Mesenchymal stem cell (in vitro differentiated cells and primary cell): ENCODE measurements around the gene FUS.

ENCODE experiments used
- DNase-seq: peaks from one replicate; pipeline ENCODE4 v3.0.0-alpha.2; 2013
- H2AFZ ChIP-seq: one replicate; pipeline ENCODE4 v1.6.1; 2013; ENCODE audit warnings: low read depth, mild to moderate bottlenecking, control low read depth, inconsistent platforms, low read length, moderate library complexity
- H2AK5ac ChIP-seq: 2 replicates; pipeline ENCODE4 v1.6.1; 2013; ENCODE audit warnings: low read length, moderate library complexity, mild to moderate bottlenecking, inconsistent platforms; ENCODE audit not compliant: severe bottlenecking
- H2BK120ac ChIP-seq: one replicate; pipeline ENCODE4 v1.6.1; 2013; ENCODE audit warnings: low read depth, mild to moderate bottlenecking, inconsistent platforms, low read length, moderate library complexity
- H2BK12ac ChIP-seq, 2 experiments: one replicate each; pipeline ENCODE4 v1.6.1; 2013; ENCODE audit warnings: inconsistent platforms in 2 of 2, low read length in 2 of 2, mild to moderate bottlenecking in 2 of 2, moderate library complexity in 2 of 2, control low read depth in 1 of 2
- H2BK15ac ChIP-seq: one replicate; pipeline ENCODE4 v1.6.1; 2013; ENCODE audit warnings: mild to moderate bottlenecking, low read depth, inconsistent platforms; ENCODE audit not compliant: poor library complexity, severe bottlenecking
- H2BK5ac ChIP-seq: 2 replicates; pipeline ENCODE4 v1.6.1; 2013; ENCODE audit warnings: low read depth, mild to moderate bottlenecking, low read length, control low read depth, inconsistent platforms; ENCODE audit not compliant: poor library complexity, severe bottlenecking
- H3K14ac ChIP-seq, 2 experiments: one replicate each; pipeline ENCODE4 v1.6.1; 2013; ENCODE audit warnings: inconsistent platforms in 2 of 2, low read length in 2 of 2, control low read depth in 1 of 2, mild to moderate bottlenecking in 1 of 2, moderate library complexity in 1 of 2
- H3K18ac ChIP-seq, 2 experiments: one replicate each; pipeline ENCODE4 v1.6.1; 2013; ENCODE audit warnings: inconsistent platforms in 2 of 2, low read length in 2 of 2, control low read depth in 1 of 2, low read depth in 1 of 2, mild to moderate bottlenecking in 1 of 2
- H3K23ac ChIP-seq, 2 experiments: one replicate each; pipeline ENCODE4 v1.6.1; 2013; ENCODE audit warnings: inconsistent platforms in 2 of 2, low read length in 2 of 2, mild to moderate bottlenecking in 2 of 2, moderate library complexity in 2 of 2, control low read depth in 1 of 2
- H3K27ac ChIP-seq: 2 replicates; pipeline ENCODE4 v1.5.1; 2013; ENCODE audit warnings: mild to moderate bottlenecking, moderate library complexity, low read length, control low read depth, inconsistent platforms; ENCODE audit not compliant: poor library complexity, severe bottlenecking
- H3K27me3 ChIP-seq, 2 experiments: 2 replicates each; pipeline versions ENCODE4 v1.6.1 to v1.7.0; 2013; ENCODE audit warnings: low read length in 2 of 2, mild to moderate bottlenecking in 2 of 2, moderate library complexity in 2 of 2, control low read depth in 1 of 2, inconsistent platforms in 1 of 2; ENCODE audit not compliant: control insufficient read depth in 1 of 2, insufficient read depth in 1 of 2
- H3K36me3 ChIP-seq, 2 experiments: 2 replicates each; pipeline versions ENCODE4 v1.6.1 to v1.7.0; 2013; ENCODE audit warnings: low read length in 2 of 2, control low read depth in 1 of 2, inconsistent platforms in 1 of 2, low read depth in 1 of 2, mild to moderate bottlenecking in 1 of 2; ENCODE audit not compliant: insufficient read depth in 2 of 2, control insufficient read depth in 1 of 2
- H3K4ac ChIP-seq, 2 experiments: one replicate each; pipeline ENCODE4 v1.6.1; 2013; ENCODE audit warnings: inconsistent platforms in 2 of 2, low read length in 2 of 2, mild to moderate bottlenecking in 2 of 2, moderate library complexity in 2 of 2, control low read depth in 1 of 2, low read depth in 1 of 2
- H3K4me1 ChIP-seq: 2 replicates; pipeline ENCODE4 v1.6.1; 2013; ENCODE audit warnings: low read depth, low read length, control low read depth; ENCODE audit not compliant: control insufficient read depth, insufficient read depth
- H3K4me2 ChIP-seq: 2 replicates; pipeline ENCODE4 v1.6.1; 2013; ENCODE audit warnings: low read length, mild to moderate bottlenecking, inconsistent platforms; ENCODE audit not compliant: poor library complexity, severe bottlenecking
- H3K4me3 ChIP-seq, 2 experiments: 2 replicates each; pipeline versions ENCODE4 v1.5.1 to v1.7.0; 2013; ENCODE audit warnings: low read length in 2 of 2, mild to moderate bottlenecking in 2 of 2, control low read depth in 1 of 2, low read depth in 1 of 2; ENCODE audit not compliant: insufficient read depth in 1 of 2
- H3K79me1 ChIP-seq: replicated peaks from 2 replicates; pipeline ENCODE4 v1.6.1; 2013; ENCODE audit warnings: mild to moderate bottlenecking, control low read depth, low read length, inconsistent platforms; ENCODE audit not compliant: poor library complexity, severe bottlenecking
- H3K9ac ChIP-seq: 2 replicates; pipeline ENCODE4 v1.7.0; 2013; ENCODE audit warnings: mild to moderate bottlenecking, low read length, moderate library complexity
- H3K9me3 ChIP-seq: 2 replicates; pipeline ENCODE4 v1.7.0; 2013; ENCODE audit warnings: mild to moderate bottlenecking, low read length; ENCODE audit not compliant: control insufficient read depth
- H4K8ac ChIP-seq: one replicate; pipeline ENCODE4 v1.6.1; 2013; ENCODE audit warnings: inconsistent platforms, mild to moderate bottlenecking, low read length, moderate library complexity
- H4K91ac ChIP-seq: one replicate; pipeline ENCODE4 v1.6.1; 2013; ENCODE audit warnings: mild to moderate bottlenecking, low read length, inconsistent platforms
- WGBS: methylation state at CpG from one replicate; pipeline ENCODE4 v1.1.7; 2013; ENCODE audit warnings: mixed read lengths; 5-methylcytosine and 5-hydroxymethylcytosine counted together

Gene FUS

GRCh38 chr16:31182391-31182790 is 2.5 kb downstream of the FUS start:
- 63% methylated on average over 7 of the region's 7 CpGs for WGBS
- H4K8ac ChIP-seq: no peak overlapping the region
- peak overlapping the region in 1 of 2 experiments; percentile 94 for H3K4me3 ChIP-seq
- H3K9me3 ChIP-seq: no peaks in the 10 kb centered on the region
- H2BK5ac ChIP-seq: no peak overlapping the region
- H4K91ac ChIP-seq: no peak overlapping the region
- peak overlapping the region; percentile 97 for H3K4me2 ChIP-seq
- no peaks in the 10 kb centered on the region for H3K27me3 ChIP-seq
- H3K36me3 ChIP-seq: peaks cover 34 to 50% of the 10 kb centered on the region in 2 experiments
- H3K9ac ChIP-seq: peak overlapping the region; percentile 95
- H2BK120ac ChIP-seq: no peak overlapping the region
- peaks cover 9% of the 10 kb centered on the region for H3K79me1 ChIP-seq
- no peak overlapping the region for H3K4ac ChIP-seq
- no peak overlapping the region for H3K27ac ChIP-seq
- DNase-seq: no peak
- peaks cover 16% of the 10 kb centered on the region for H3K4me1 ChIP-seq
- no peak overlapping the region for H2BK15ac ChIP-seq
- no peak overlapping the region for H3K14ac ChIP-seq
- H2AK5ac ChIP-seq: no peak overlapping the region
- no peak overlapping the region for H2AFZ ChIP-seq
- H3K23ac ChIP-seq: no peak overlapping the region
- H3K18ac ChIP-seq: no peak overlapping the region
- no peak overlapping the region for H2BK12ac ChIP-seq

DNA sequence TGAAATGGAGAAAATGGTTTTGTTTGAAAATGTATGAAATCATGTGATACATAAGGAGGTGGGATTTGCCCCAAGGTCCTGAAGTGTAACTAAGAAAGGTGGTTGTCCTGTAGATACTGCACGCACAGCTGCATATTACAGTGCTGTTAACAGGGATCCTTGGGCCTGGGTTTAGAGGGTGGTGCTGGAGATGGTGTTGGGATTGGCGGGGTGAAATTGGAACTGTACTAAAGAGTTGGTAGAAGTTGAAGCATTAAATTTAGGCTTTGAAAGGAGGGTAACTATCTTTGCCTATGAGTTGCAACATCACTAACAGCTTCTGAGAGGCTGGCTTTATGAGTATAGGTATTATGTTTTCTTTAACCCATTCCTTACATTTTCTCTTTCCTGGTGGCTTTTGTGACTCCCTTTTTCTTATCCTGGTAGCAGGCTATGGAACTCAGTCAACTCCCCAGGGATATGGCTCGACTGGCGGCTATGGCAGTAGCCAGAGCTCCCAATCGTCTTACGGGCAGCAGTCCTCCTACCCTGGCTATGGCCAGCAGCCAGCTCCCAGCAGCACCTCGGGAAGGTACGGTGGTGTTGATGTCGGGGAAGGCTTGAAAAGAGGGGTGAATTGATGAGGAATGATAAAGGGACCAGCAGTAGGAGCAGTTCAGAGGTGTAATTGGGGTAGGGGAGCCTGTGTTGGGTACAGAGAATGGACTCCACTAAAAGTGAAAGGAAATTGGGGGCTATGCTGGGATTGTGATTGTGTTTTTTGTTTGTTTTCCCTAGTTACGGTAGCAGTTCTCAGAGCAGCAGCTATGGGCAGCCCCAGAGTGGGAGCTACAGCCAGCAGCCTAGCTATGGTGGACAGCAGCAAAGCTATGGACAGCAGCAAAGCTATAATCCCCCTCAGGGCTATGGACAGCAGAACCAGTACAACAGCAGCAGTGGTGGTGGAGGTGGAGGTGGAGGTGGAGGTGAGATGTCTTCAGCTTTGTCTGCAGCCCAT is 3.8 kb downstream of the FUS start:
- Histone ChIP-seq H3K18ac (no peak overlapping the region), H4K91ac (no peak overlapping the region), H3K27ac (no peak overlapping the region), H3K27me3 (no peaks in the 10 kb centered on the region), H3K36me3 (peaks cover 43 to 63% of the 10 kb centered on the region in 2 experiments), H2BK120ac (no peak overlapping the region), H2BK5ac (no peak overlapping the region), H3K9me3 (no peaks in the 10 kb centered on the region), H3K4ac (no peak overlapping the region), H3K23ac (no peak overlapping the region), H3K4me2 (peak overlapping the region; percentile 4), H3K4me3 (peak overlapping the region; percentile 18 to 94), H2BK15ac (no peak overlapping the region), H4K8ac (no peak overlapping the region), H3K9ac (peak overlapping the region; percentile 95), H3K14ac (no peak overlapping the region), H2BK12ac (no peak overlapping the region), H3K4me1 (peaks cover 16% of the 10 kb centered on the region), H3K79me1 (peaks cover 9% of the 10 kb centered on the region), H2AFZ (no peak overlapping the region), H2AK5ac (no peak overlapping the region)
- WGBS: 95% methylated on average over 10 of the region's 10 CpGs
- DNase-seq: peak; percentile 48

DNA sequence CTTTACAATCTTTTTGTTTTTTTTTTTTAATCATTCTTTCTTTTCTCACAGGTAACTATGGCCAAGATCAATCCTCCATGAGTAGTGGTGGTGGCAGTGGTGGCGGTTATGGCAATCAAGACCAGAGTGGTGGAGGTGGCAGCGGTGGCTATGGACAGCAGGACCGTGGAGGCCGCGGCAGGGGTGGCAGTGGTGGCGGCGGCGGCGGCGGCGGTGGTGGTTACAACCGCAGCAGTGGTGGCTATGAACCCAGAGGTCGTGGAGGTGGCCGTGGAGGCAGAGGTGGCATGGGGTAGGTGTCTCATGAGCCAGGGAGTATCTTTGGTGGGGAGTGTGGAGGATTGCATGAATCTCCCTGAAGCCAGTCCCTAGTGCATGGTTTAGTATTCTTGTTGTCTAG is 4.9 kb downstream of the FUS start:
- no peak overlapping the region for H2BK12ac ChIP-seq
- no peak overlapping the region for H3K4me3 ChIP-seq
- no peak overlapping the region for H3K23ac ChIP-seq
- no peak overlapping the region for H2AK5ac ChIP-seq
- no peak overlapping the region for H3K27ac ChIP-seq
- H2BK120ac ChIP-seq: no peak overlapping the region
- no peaks in the 10 kb centered on the region for H3K27me3 ChIP-seq
- peaks cover 16% of the 10 kb centered on the region for H3K4me1 ChIP-seq
- no peak for DNase-seq
- peaks cover 5% of the 10 kb centered on the region for H3K79me1 ChIP-seq
- H3K4ac ChIP-seq: no peak overlapping the region
- H4K91ac ChIP-seq: no peak overlapping the region
- H2AFZ ChIP-seq: no peak overlapping the region
- no peak overlapping the region for H2BK15ac ChIP-seq
- peaks cover 48 to 74% of the 10 kb centered on the region in 2 experiments for H3K36me3 ChIP-seq
- peak overlapping the region in 1 of 2 experiments; percentile 59 for H3K14ac ChIP-seq
- no peak overlapping the region for H3K4me2 ChIP-seq
- no peak overlapping the region for H3K18ac ChIP-seq
- no peaks in the 10 kb centered on the region for H3K9me3 ChIP-seq
- H2BK5ac ChIP-seq: no peak overlapping the region
- H4K8ac ChIP-seq: no peak overlapping the region
- H3K9ac ChIP-seq: peak overlapping the region; percentile 30
- 98% methylated on average over 14 of the region's 14 CpGs for WGBS

GRCh38 chr16:31185339-31185738 is 5.4 kb downstream of the FUS start:
- Histone ChIP-seq H2BK120ac (no peak overlapping the region), H3K36me3 (peaks cover 52 to 79% of the 10 kb centered on the region in 2 experiments), H3K79me1 (peaks cover 5% of the 10 kb centered on the region), H4K91ac (no peak overlapping the region), H4K8ac (no peak overlapping the region), H3K9me3 (no peaks in the 10 kb centered on the region), H2AFZ (no peak overlapping the region), H2BK12ac (no peak overlapping the region), H2BK5ac (no peak overlapping the region), H2BK15ac (no peak overlapping the region), H3K14ac (no peak overlapping the region), H3K4ac (no peak overlapping the region), H3K18ac (no peak overlapping the region), H3K23ac (no peak overlapping the region), H3K4me3 (no peak overlapping the region), H3K27me3 (no peaks in the 10 kb centered on the region), H3K9ac (peak overlapping the region; percentile 30), H2AK5ac (no peak overlapping the region), H3K27ac (no peak overlapping the region), H3K4me1 (peaks cover 16% of the 10 kb centered on the region), H3K4me2 (no peak overlapping the region)
- no peak for DNase-seq
- 90% methylated on average over 5 of the region's 5 CpGs for WGBS
